ENCODE data around the gene CBX6.

CBX6 gene

GRCh38 chr22:38828191-38828590 is 43.8 kb downstream of the CBX6 start:
- H3K36me3 ChIP-seq (replicated peaks), result no peaks in the 10 kb centered on the region
- no peak overlapping the region for H3K4me3 ChIP-seq (ENCODE audit: low read depth, low read length)
- H3K27me3 ChIP-seq (replicated peaks), result no peaks in the 10 kb centered on the region
- in situ Hi-C loops (cut with HindIII; ENCODE audit: low pct_ligation_motif_present, low sequenced_read_pairs), result no loop called here
- no peak overlapping the region for H3K27ac ChIP-seq
- DNase-seq, result no peak
- TF ChIP-seq CTCF (IDR thresholded peaks at IDR 0.05; ENCODE audit: low read depth, low read length, missing control alignments), result no peak

- in situ Hi-C loops (cut with HindIII; ENCODE audit: low pct_ligation_motif_present, low sequenced_read_pairs), result no loop called here
- H3K27me3 ChIP-seq (replicated peaks), result no peaks in the 10 kb centered on the region
Observed at GRCh38 chr22:38827510-38827909, 44.5 kb downstream of the CBX6 start.

GRCh38 chr22:38826801-38827200 is 45.2 kb downstream of the CBX6 start:
- Histone ChIP-seq H3K36me3 (replicated peaks) (no peaks in the 10 kb centered on the region), H3K27me3 (replicated peaks) (no peaks in the 10 kb centered on the region), H3K27ac (no peak overlapping the region), H3K4me3 (ENCODE audit: low read depth, low read length) (no peak overlapping the region)
- in situ Hi-C loops (cut with HindIII; ENCODE audit: low pct_ligation_motif_present, low sequenced_read_pairs), result no loop called here
- no peak for TF ChIP-seq CTCF (IDR thresholded peaks at IDR 0.05; ENCODE audit: low read depth, low read length, missing control alignments)
- DNase-seq, result no peak

More at GRCh38 chr22:38827510-38827909, 44.5 kb downstream of the CBX6 start:
- Histone ChIP-seq H3K36me3 (replicated peaks) (no peaks in the 10 kb centered on the region), H3K4me3 (ENCODE audit: low read depth, low read length) (no peak overlapping the region), H3K27ac (no peak overlapping the region)
- no peak for DNase-seq
- no peak for TF ChIP-seq CTCF (IDR thresholded peaks at IDR 0.05; ENCODE audit: low read depth, low read length, missing control alignments)

GRCh38 chr22:38826386-38826785 is 45.6 kb downstream of the CBX6 start:
- no peaks in the 10 kb centered on the region for H3K36me3 ChIP-seq (replicated peaks)
- in situ Hi-C loops (cut with HindIII; ENCODE audit: low pct_ligation_motif_present, low sequenced_read_pairs), result no loop called here

GRCh38 chr22:38824585-38824984 is 47.4 kb downstream of the CBX6 start:
- Histone ChIP-seq H3K36me3 (replicated peaks) (no peaks in the 10 kb centered on the region), H3K27ac (no peak overlapping the region), H3K27me3 (replicated peaks) (peaks cover 3% of the 10 kb centered on the region), H3K4me3 (ENCODE audit: low read depth, low read length) (no peak overlapping the region)
- peak; percentile 66 for DNase-seq
- in situ Hi-C loops (cut with HindIII; ENCODE audit: low pct_ligation_motif_present, low sequenced_read_pairs), result no loop called here
- TF ChIP-seq CTCF (IDR thresholded peaks at IDR 0.05; ENCODE audit: low read depth, low read length, missing control alignments), result peak; percentile 81

More at GRCh38 chr22:38826386-38826785, 45.6 kb downstream of the CBX6 start:
- no peak for DNase-seq
- no peak overlapping the region for H3K27ac ChIP-seq
- no peak overlapping the region for H3K4me3 ChIP-seq (ENCODE audit: low read depth, low read length)
- no peaks in the 10 kb centered on the region for H3K27me3 ChIP-seq (replicated peaks)
- TF ChIP-seq CTCF (IDR thresholded peaks at IDR 0.05; ENCODE audit: low read depth, low read length, missing control alignments), result no peak

- H3K27ac ChIP-seq, result no peak overlapping the region
- H3K4me3 ChIP-seq (ENCODE audit: low read depth, low read length), result no peak overlapping the region
- peaks cover 3% of the 10 kb centered on the region for H3K27me3 ChIP-seq (replicated peaks)
- no peak for TF ChIP-seq CTCF (IDR thresholded peaks at IDR 0.05; ENCODE audit: low read depth, low read length, missing control alignments)
- in situ Hi-C loops (cut with HindIII; ENCODE audit: low pct_ligation_motif_present, low sequenced_read_pairs), result no loop called here
- DNase-seq, result no peak
- H3K36me3 ChIP-seq (replicated peaks), result no peaks in the 10 kb centered on the region
Observed at GRCh38 chr22:38823637-38824036, 48.4 kb downstream of the CBX6 start.

All from brain microvascular endothelial cell (primary cell).